GM12872 (cell line): ENCODE data around the gene ADGRL2.

Experiments
- CTCF ChIP-seq: IDR thresholded peaks from 3 replicates; pipeline ENCODE4 v1.5.1; 2011; ENCODE audit warnings: low read depth, mild to moderate bottlenecking, low read length, moderate library complexity; ENCODE audit not compliant: insufficient read depth

Gene ADGRL2

GRCh38 chr1:82001345-82001744 lies 200.6 kb downstream of the ADGRL2 start:
- TF ChIP-seq CTCF, result no peak

GRCh38 chr1:82007804-82008203 lies 207.1 kb downstream of the ADGRL2 start:
- no peak for TF ChIP-seq CTCF

GRCh38 chr1:82013702-82014101 lies 213.0 kb downstream of the ADGRL2 start:
- no peak for TF ChIP-seq CTCF

GRCh38 chr1:82015444-82015843 lies 214.7 kb downstream of the ADGRL2 start:
- TF ChIP-seq CTCF, result no peak

GRCh38 chr1:82018319-82018718 lies 217.6 kb downstream of the ADGRL2 start:
- no peak for TF ChIP-seq CTCF

- TF ChIP-seq CTCF, result no peak
Observed at GRCh38 chr1:82019508-82019907, 218.8 kb downstream of the ADGRL2 start.

- TF ChIP-seq CTCF, result no peak
Observed at GRCh38 chr1:82030830-82031229, 230.1 kb downstream of the ADGRL2 start.

GRCh38 chr1:82032068-82032467 lies 231.3 kb downstream of the ADGRL2 start:
- no peak for TF ChIP-seq CTCF
